Mesothelial cell of epicardium (in vitro differentiated cells): Measurements from ENCODE around the gene DAZ3. TPM values are rescaled to one million over a fixed set of nuclear protein-coding genes. Genes with fewer than 3 reads are reported as not detected.
"Not testable (repeated sequence)": the region's sequence is repeated elsewhere in the genome, so short reads cannot be mapped to it uniquely, and the experiment has no call there.

Experiments used
- DNase-seq, 2 experiments: peaks; one replicate each; pipeline ENCODE4 v3.0.0; 2021; ENCODE audit warnings: low spot score in 2 of 2; ENCODE audit not compliant: unreplicated experiment in 2 of 2
- H3K27ac Mint-ChIP-seq: 2 replicates; pipeline ENCODE4 v1.8.0; 2021; ENCODE audit warnings: mixed read lengths
- H3K27me3 Mint-ChIP-seq: 2 replicates; pipeline ENCODE4 v1.8.0; 2021; ENCODE audit warnings: low read depth, mixed read lengths
- H3K36me3 Mint-ChIP-seq: 2 replicates; pipeline ENCODE4 v1.8.0; 2021; ENCODE audit warnings: mixed read lengths
- H3K4me1 Mint-ChIP-seq: 2 replicates; pipeline ENCODE4 v1.8.0; 2021; ENCODE audit warnings: mixed read lengths
- H3K4me3 Mint-ChIP-seq: 2 replicates; pipeline ENCODE4 v1.8.0; 2021; ENCODE audit warnings: mild to moderate bottlenecking, moderate library complexity, mixed read lengths
- H3K9me3 Mint-ChIP-seq: 2 replicates; pipeline ENCODE4 v1.8.0; 2021; ENCODE audit warnings: mixed read lengths
- total RNA-seq: library from RNA; stranded (reverse); gene quantifications from 3 replicates; pipeline ENCODE4 v1.2.1, GENCODE V29; 2021

Gene DAZ3, protein sequence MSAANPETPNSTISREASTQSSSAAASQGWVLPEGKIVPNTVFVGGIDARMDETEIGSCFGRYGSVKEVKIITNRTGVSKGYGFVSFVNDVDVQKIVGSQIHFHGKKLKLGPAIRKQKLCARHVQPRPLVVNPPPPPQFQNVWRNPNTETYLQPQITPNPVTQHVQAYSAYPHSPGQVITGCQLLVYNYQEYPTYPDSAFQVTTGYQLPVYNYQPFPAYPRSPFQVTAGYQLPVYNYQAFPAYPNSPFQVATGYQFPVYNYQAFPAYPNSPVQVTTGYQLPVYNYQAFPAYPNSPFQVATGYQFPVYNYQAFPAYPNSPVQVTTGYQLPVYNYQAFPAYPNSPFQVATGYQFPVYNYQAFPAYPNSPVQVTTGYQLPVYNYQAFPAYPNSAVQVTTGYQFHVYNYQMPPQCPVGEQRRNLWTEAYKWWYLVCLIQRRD
- total RNA-seq, result not detected in 3 replicates

GRCh38 chrY:24813293-24813692 lies at the start of gene DAZ3:
TSS of gene DAZ3 (minus strand) at chrY:24813393. CDS start at chrY:24813185, 208 bp downstream.
- H3K27me3 Mint-ChIP-seq, H3K36me3 Mint-ChIP-seq, H3K27ac Mint-ChIP-seq, H3K4me3 Mint-ChIP-seq, H3K9me3 Mint-ChIP-seq, DNase-seq, H3K4me1 Mint-ChIP-seq: not testable (repeated sequence)

- not testable (repeated sequence) for H3K4me3 Mint-ChIP-seq, H3K9me3 Mint-ChIP-seq, H3K27me3 Mint-ChIP-seq, H3K27ac Mint-ChIP-seq, H3K4me1 Mint-ChIP-seq, H3K36me3 Mint-ChIP-seq, DNase-seq
Measured at GRCh38 chrY:24833619-24834018, 20.4 kb upstream of the DAZ3 start, which contains the start of gene DAZ4. TSS of gene DAZ4 (plus strand) at chrY:24833919. CDS start at chrY:24834127, 208 bp downstream.

DNA sequence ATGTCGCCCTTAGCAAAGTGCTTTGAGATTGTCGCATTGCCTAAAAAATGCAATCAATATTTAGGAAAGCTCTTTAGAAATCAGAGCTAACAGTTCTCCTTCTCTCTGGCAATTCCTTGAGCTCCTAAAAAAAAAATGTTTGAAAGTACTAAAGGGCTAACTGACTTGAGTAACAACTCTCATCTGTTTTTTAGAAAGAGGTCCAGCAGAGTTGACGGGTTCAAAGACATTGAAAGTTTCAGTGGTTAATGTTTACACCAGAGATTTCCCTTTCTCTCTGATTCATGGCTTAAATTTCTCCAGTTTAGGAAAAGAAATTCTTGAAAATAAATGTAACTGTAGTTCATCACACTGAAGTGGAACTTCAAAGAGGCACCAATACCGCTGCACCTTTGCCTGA lies 11.9 kb upstream of the DAZ3 start:
- H3K4me1 Mint-ChIP-seq, H3K27me3 Mint-ChIP-seq, H3K36me3 Mint-ChIP-seq, H3K4me3 Mint-ChIP-seq, H3K27ac Mint-ChIP-seq, DNase-seq, H3K9me3 Mint-ChIP-seq: not testable (repeated sequence)

- H3K4me1 Mint-ChIP-seq, DNase-seq, H3K4me3 Mint-ChIP-seq, H3K36me3 Mint-ChIP-seq, H3K27ac Mint-ChIP-seq, H3K9me3 Mint-ChIP-seq, H3K27me3 Mint-ChIP-seq: not testable (repeated sequence)
Measured at GRCh38 chrY:24824184-24824879, 11.1 kb upstream of the DAZ3 start.

GRCh38 chrY:24821836-24822235 lies 8.6 kb upstream of the DAZ3 start:
- not testable (repeated sequence) for H3K36me3 Mint-ChIP-seq, H3K9me3 Mint-ChIP-seq, DNase-seq, H3K27me3 Mint-ChIP-seq, H3K27ac Mint-ChIP-seq, H3K4me3 Mint-ChIP-seq, H3K4me1 Mint-ChIP-seq

Other genes with a start within 250 kb of the DAZ3 start
- gene BPY2B, start 195.4 kb downstream of the DAZ3 start, total RNA-seq, result not detected in 3 replicates
- not detected in 3 replicates for gene DAZ4, start 20.5 kb upstream of the DAZ3 start, total RNA-seq
- gene BPY2C, start 238.7 kb upstream of the DAZ3 start, total RNA-seq, result not detected in 3 replicates